Stimulated activated CD4-positive, alpha-beta T cell treated with anti-CD3 and anti-CD28 coated beads, Interleukin-1b, Interleukin-23, amount 100 ng/mL, for 24 hours (primary cell): ENCODE results near the gene FGGY.

ENCODE experiments used
- DNase-seq, 4 experiments: peaks; one replicate each; pipeline ENCODE4 v3.0.0-alpha.2; 2020; ENCODE audit warnings: low read depth in 4 of 4, low spot score in 1 of 4

The FGGY gene

GRCh38 chr1:59410457-59410856 lies 113.6 kb downstream of the FGGY start:
- no peak for DNase-seq

- no peak for DNase-seq
Measured at GRCh38 chr1:59411147-59411546, 114.3 kb downstream of the FGGY start.

- DNase-seq, result no peak
Measured at GRCh38 chr1:59412718-59413326, 115.9 kb downstream of the FGGY start.

- DNase-seq, result no peak
Measured at GRCh38 chr1:59413327-59413720, 116.4 kb downstream of the FGGY start.

- no peak for DNase-seq
Measured at GRCh38 chr1:59414406-59415133, 117.7 kb downstream of the FGGY start.

GRCh38 chr1:59415286-59415850 lies 118.5 kb downstream of the FGGY start:
- DNase-seq, result no peak

- DNase-seq, result no peak
Measured at GRCh38 chr1:59415881-59416280, 119.0 kb downstream of the FGGY start.

- no peak for DNase-seq
Measured at GRCh38 chr1:59417406-59417805, 120.5 kb downstream of the FGGY start.

- no peak for DNase-seq
Measured at GRCh38 chr1:59418363-59419144, 121.7 kb downstream of the FGGY start.

GRCh38 chr1:59419361-59420140 lies 122.7 kb downstream of the FGGY start:
- no peak for DNase-seq

- DNase-seq, result no peak
Measured at GRCh38 chr1:59421232-59421920, 124.5 kb downstream of the FGGY start.

GRCh38 chr1:59422921-59423575 lies 126.2 kb downstream of the FGGY start:
- DNase-seq, result no peak

- DNase-seq, result no peak
Measured at GRCh38 chr1:59427155-59427554, 130.3 kb downstream of the FGGY start.

- DNase-seq, result no peak
Measured at GRCh38 chr1:59427784-59428183, 130.9 kb downstream of the FGGY start.

- DNase-seq, result no peak
Measured at GRCh38 chr1:59428828-59429227, 131.9 kb downstream of the FGGY start.

GRCh38 chr1:59429656-59430055 lies 132.8 kb downstream of the FGGY start:
- no peak for DNase-seq

- DNase-seq, result no peak
Measured at GRCh38 chr1:59431566-59432294, 134.8 kb downstream of the FGGY start.

- DNase-seq, result no peak
Measured at GRCh38 chr1:59432531-59433439, 135.9 kb downstream of the FGGY start.
